Measurements from ENCODE around the gene PYDC1. TPM values are rescaled to one million over a fixed set of nuclear protein-coding genes. Genes with fewer than 3 reads are reported as not detected.
"Not testable (repeated sequence)": the region's sequence is repeated elsewhere in the genome, so short reads cannot be mapped to it uniquely, and the experiment has no call there.

The PYDC1 gene
- polyA plus RNA-seq, 2 of the 4 experiments (the other 2 are of a cell fraction): not detected

- no peaks in the 10 kb centered on the region for H3K9me3 ChIP-seq
- CTCF ChIA-PET: interaction anchor here (0.5 to 2.0 kb wide), 11 partner anchors 13 to 666 kb away, joined by 3 to 8 read pairs (median 6); partner anchors contain the start of genes HSD3B7 and ZNF843
- WGBS (ENCODE audit: missing lambda C conversion rate): 32% methylated on average over 56 of the region's 69 CpGs
- POLR2A ChIA-PET: interaction anchor here (0.7 to 2.8 kb wide), 5 partner anchors 9 to 241 kb away, joined by 3 to 20 read pairs (median 5); partner anchors contain the start of gene FUS
- H3K27ac ChIP-seq: peak within 1 kb of the TSS; percentile 69 to 81
- peak in 1 of 2 experiments; percentile 35 for DNase-seq (ENCODE audit: low read depth in 1 of 2, low spot score in 1 of 2)
- TF ChIP-seq MAX (IDR thresholded peaks at IDR 0.05) (peak; percentile 36), POLR2A (IDR thresholded peaks at IDR 0.05; ENCODE audit: low read length) (peak; percentile 51), RNF2 (IDR thresholded peaks at IDR 0.05; ENCODE audit: borderline replicate concordance, low read depth) (no peak), PHF8 (IDR thresholded peaks at IDR 0.05; ENCODE audit: borderline replicate concordance, low read depth) (no peak), JUNB (IDR thresholded peaks at IDR 0.05) (no peak)
- H3K4me2 ChIP-seq: peak within 1 kb of the TSS; percentile 79
- H3K4me3 ChIP-seq: peak within 1 kb of the TSS; percentile 55
- peaks cover 32% of the 10 kb centered on the region for H3K4me1 ChIP-seq
- FAIRE-seq: no peak
- ATAC-seq: peak; percentile 28 to 49
Measured at GRCh38 chr16:31202414-31203375, 14.2 kb downstream of the PYDC1 start, which contains the start of gene PYCARD. TSS of gene PYCARD (minus strand) at chr16:31202760. CDS start at chr16:31202690, 70 bp downstream.

- ChIA-PET POLR2A (interaction anchor here (0.7 to 2.8 kb wide), 4 partner anchors 12 to 242 kb away, joined by 3 to 20 read pairs (median 5); partner anchors contain the start of gene FUS), CTCF (interaction anchor here (0.6 to 2.0 kb wide), 14 partner anchors 12 to 667 kb away, joined by 3 to 8 read pairs (median 4); partner anchors contain the start of genes HSD3B7 and ZNF843)
- FAIRE-seq (no peak), ATAC-seq (peak; percentile 48 to 64), DNase-seq (ENCODE audit: low read depth in 1 of 2, low spot score in 1 of 2) (no peak)
- TF ChIP-seq RARB (CRISPR knock-in tag; IDR thresholded peaks at IDR 0.05): peak; percentile 14; the same call in 1 of the 2 replicates
- no peak for TF ChIP-seq BHLHE40 (IDR thresholded peaks at IDR 0.05; ENCODE audit: low read depth, low read length)
- TF ChIP-seq ZC3H11A (IDR thresholded peaks at IDR 0.05): no peak
- 0 out of 2 replicates have a peak, but pooled peaks have one; percentile 3 for TF ChIP-seq ATOH8 (CRISPR knock-in tag; IDR thresholded peaks at IDR 0.05; ENCODE audit: low read depth)
- TF ChIP-seq FOSB (CRISPR knock-in tag; IDR thresholded peaks at IDR 0.05): peak; percentile 19; the same call in 1 of the 2 replicates
- TF ChIP-seq EHMT2 (IDR thresholded peaks at IDR 0.05; ENCODE audit: low read depth): no peak
- no peak for TF ChIP-seq RNF2 (IDR thresholded peaks at IDR 0.05; ENCODE audit: borderline replicate concordance, low read depth)
- Histone ChIP-seq H3K4me1 (peaks cover 31% of the 10 kb centered on the region), H3K27ac (peak overlapping the region; percentile 69 to 81), H3K9me3 (no peaks in the 10 kb centered on the region), H3K4me2 (peak overlapping the region; percentile 79), H3K4me3 (peak overlapping the region; percentile 55)
- 10% methylated on average over 18 of the region's 35 CpGs for WGBS (ENCODE audit: missing lambda C conversion rate)
Measured at GRCh38 chr16:31201582-31202413, 15.1 kb downstream of the PYDC1 start.

- CTCF ChIA-PET: interaction anchor here (0.6 to 2.0 kb wide), 11 partner anchors 9 to 242 kb away, joined by 3 to 8 read pairs (median 4); partner anchors contain the start of gene ZNF843
- POLR2A ChIA-PET: interaction anchor here (1.6 to 2.8 kb wide), 2 partner anchors 11 to 21 kb away, joined by 5 to 20 read pairs; partner anchors contain the start of gene FUS
- ATAC-seq: peak; percentile 21 to 27; a peak in 5 of 6 replicates
- Histone ChIP-seq H3K9me3 (no peaks in the 10 kb centered on the region), H3K27ac (peak overlapping the region in 1 of 2 experiments; percentile 81; a peak in 3 of 6 replicates), H3K4me3 (no peak overlapping the region), H3K4me1 (peaks cover 26% of the 10 kb centered on the region), H3K4me2 (peak overlapping the region; percentile 79)
- 64% methylated on average over 8 of the region's 8 CpGs for WGBS (ENCODE audit: missing lambda C conversion rate)
- peak in 1 of 2 experiments; percentile 49 for DNase-seq (ENCODE audit: low read depth in 1 of 2, low spot score in 1 of 2)
- no peak for FAIRE-seq
- TF ChIP-seq POLR2AphosphoS2 (conservative IDR thresholded peaks at IDR 0.05; ENCODE audit: low read length) (peak; percentile 80; the same call in 1 of the 2 replicates), KDM1A (IDR thresholded peaks at IDR 0.05; ENCODE audit: low read depth) (no peak), MAX (IDR thresholded peaks at IDR 0.05) (no peak), CBX2 (IDR thresholded peaks at IDR 0.05; ENCODE audit: borderline replicate concordance, low read depth) (no peak), HMGXB4 (CRISPR knock-in tag; IDR thresholded peaks at IDR 0.05; ENCODE audit: borderline replicate concordance) (no peak), RARB (CRISPR knock-in tag; IDR thresholded peaks at IDR 0.05) (0 out of 2 replicates have a peak, but pooled peaks have one; percentile 21)
Measured at GRCh38 chr16:31200821-31201568, 15.9 kb downstream of the PYDC1 start.

GRCh38 chr16:31200111-31200510, 16.8 kb downstream of the PYDC1 start:
- H3K27ac ChIP-seq; POLR2A ChIA-PET; H3K4me3 ChIP-seq; ATAC-seq; H3K4me2 ChIP-seq; FAIRE-seq; H3K9me3 ChIP-seq; DNase-seq (ENCODE audit: low read depth in 1 of 2, low spot score in 1 of 2): not testable (repeated sequence)
- 86% methylated on average over 8 of the region's 8 CpGs for WGBS (ENCODE audit: missing lambda C conversion rate)
- peaks cover 26% of the 10 kb centered on the region for H3K4me1 ChIP-seq
- CTCF ChIA-PET: interaction anchor here (1.0 to 1.5 kb wide), 6 partner anchors 10 to 182 kb away, joined by 3 to 7 read pairs (median 4); no protein-coding TSS in a partner anchor
